Fibroblast of lung (primary cell): Measurements from ENCODE around the gene GSE1. TPM values are rescaled to one million over a fixed set of nuclear protein-coding genes. Genes with fewer than 3 reads are reported as not detected.

Source experiments
- DNase-seq, 2 donors: peaks; one replicate each; pipeline versions ENCODE4 v3.0.0 to v3.0.0-alpha.2; 2010; ENCODE audit warnings: low read depth in 2 of 2
- H2AFZ ChIP-seq: 2 replicates; pipeline ENCODE4 v1.5.1; 2012; ENCODE audit warnings: low read length, control low read depth, inconsistent platforms
- H3K27ac ChIP-seq: 2 replicates; pipeline ENCODE4 v1.5.1; 2011; ENCODE audit warnings: low read length, control low read depth; ENCODE audit not compliant: insufficient read depth
- H3K27me3 ChIP-seq: 2 replicates; pipeline ENCODE4 v1.5.1; 2011; ENCODE audit warnings: mild to moderate bottlenecking, low read length; ENCODE audit not compliant: control insufficient read depth, insufficient read depth
- H3K36me3 ChIP-seq: 2 replicates; pipeline ENCODE4 v1.5.1; 2011; ENCODE audit warnings: low read length; ENCODE audit not compliant: control insufficient read depth, insufficient read depth
- H3K4me1 ChIP-seq: 2 replicates; pipeline ENCODE4 v1.5.1; 2011; ENCODE audit warnings: low read length; ENCODE audit not compliant: control insufficient read depth, insufficient read depth; ENCODE audit errors: extremely low read depth
- H3K4me2 ChIP-seq: 2 replicates; pipeline ENCODE4 v1.5.1; 2011; ENCODE audit warnings: low read length, control low read depth; ENCODE audit not compliant: insufficient read depth; ENCODE audit errors: extremely low read depth
- H3K4me3 ChIP-seq, 4 experiments: fragments of 200-600 bp in 1 of 4; sonication (generic) in 1 of 4; replicated peaks in 1 of 4; 2 replicates each; pipeline ENCODE4 v1.5.1; 2011 to 2016; ENCODE audit warnings: low read length in 4 of 4, low read depth in 3 of 4, mild to moderate bottlenecking in 3 of 4, control low read depth in 2 of 4, inconsistent platforms in 1 of 4, mixed read lengths in 1 of 4; ENCODE audit not compliant: insufficient read depth in 1 of 4; ENCODE audit errors: control extremely low read depth in 1 of 4
- H3K79me2 ChIP-seq: 2 replicates; pipeline ENCODE4 v1.5.1; 2012; ENCODE audit warnings: mild to moderate bottlenecking, low read length, inconsistent platforms; ENCODE audit not compliant: control insufficient read depth, insufficient read depth
- H3K9ac ChIP-seq: 2 replicates; pipeline ENCODE4 v1.5.1; 2011; ENCODE audit warnings: mild to moderate bottlenecking, low read length, control low read depth; ENCODE audit not compliant: insufficient read depth
- H3K9me3 ChIP-seq: 2 replicates; pipeline ENCODE4 v1.5.1; 2012; ENCODE audit warnings: low read depth, low read length; ENCODE audit not compliant: control insufficient read depth, insufficient read depth
- H4K20me1 ChIP-seq: 2 replicates; pipeline ENCODE4 v1.5.1; 2011; ENCODE audit warnings: low read length; ENCODE audit not compliant: control insufficient read depth, insufficient read depth; ENCODE audit errors: extremely low read depth
- CTCF ChIP-seq, 2 donors: IDR thresholded peaks in 1 of 2; conservative IDR thresholded peaks in 1 of 2; 1 replicate in 1 of 2; 2 replicates in 1 of 2; pipeline ENCODE4 v1.5.1; 2011 to 2012; ENCODE audit warnings: low read length in 2 of 2, control low read depth in 1 of 2, inconsistent platforms in 1 of 2, low read depth in 1 of 2, mild to moderate bottlenecking in 1 of 2
- EZH2 ChIP-seq: IDR thresholded peaks from 2 replicates; pipeline ENCODE4 v1.5.1; 2012; ENCODE audit warnings: low read length, control low read depth, mild to moderate bottlenecking; ENCODE audit errors: missing control alignments
- polyA plus RNA-seq, 2 donors: library from polyadenylated mRNA; depleted of rRNA in 1 of 2; stranded (reverse) in 1 of 2; unstranded in 1 of 2; fragments of >200 nt; gene quantifications; 2 replicates each; pipeline ENCODE4 v1.2.1, GENCODE V29; 2011 to 2012; ENCODE audit warnings: missing spikeins in 1 of 2
- total RNA-seq: library from RNA; depleted of rRNA; stranded (reverse); fragments of >200 nt; gene quantifications from 2 replicates; pipeline ENCODE4 v1.2.1, GENCODE V29; 2014

The GSE1 gene
- total and polyA plus RNA-seq, 2 donors (not counting 1 experiment from before 2014, with no cell fraction given), result 11.0 to 35.7 TPM

- Histone ChIP-seq H3K4me3 (no peak overlapping the region), H4K20me1 (no peaks in the 10 kb centered on the region), H3K4me2 (no peak overlapping the region), H3K4me1 (peaks cover 19% of the 10 kb centered on the region), H3K36me3 (no peaks in the 10 kb centered on the region), H3K27me3 (no peaks in the 10 kb centered on the region), H3K79me2 (peaks cover 33% of the 10 kb centered on the region), H3K9ac (no peak overlapping the region), H2AFZ (no peak overlapping the region), H3K9me3 (no peaks in the 10 kb centered on the region), H3K27ac (no peak overlapping the region)
- DNase-seq, result no peak
- TF ChIP-seq CTCF (conservative IDR thresholded peaks at IDR 0.05 in 1 of 2, IDR thresholded peaks at IDR 0.05 in 1 of 2; ENCODE audit: low read depth in 1 of 2, low read length in 2 of 2) (no peak), EZH2 (no peak)
Observed at GRCh38 chr16:85571813-85572619, 41.1 kb upstream of the GSE1 start.

GRCh38 chr16:85573045-85573695 is 40.0 kb upstream of the GSE1 start:
- Histone ChIP-seq H2AFZ (no peak overlapping the region), H3K4me2 (no peak overlapping the region), H3K79me2 (peaks cover 25% of the 10 kb centered on the region)

More at GRCh38 chr16:85573045-85573695, 40.0 kb upstream of the GSE1 start:
- DNase-seq, result no peak
- H3K9ac ChIP-seq, result no peak overlapping the region
- H3K4me3 ChIP-seq, result no peak overlapping the region
- H3K36me3 ChIP-seq, result no peaks in the 10 kb centered on the region
- no peaks in the 10 kb centered on the region for H4K20me1 ChIP-seq
- no peaks in the 10 kb centered on the region for H3K27me3 ChIP-seq
- H3K27ac ChIP-seq, result no peak overlapping the region
- H3K9me3 ChIP-seq, result no peaks in the 10 kb centered on the region
- H3K4me1 ChIP-seq, result peaks cover 19% of the 10 kb centered on the region
- no peak for TF ChIP-seq CTCF (conservative IDR thresholded peaks at IDR 0.05 in 1 of 2, IDR thresholded peaks at IDR 0.05 in 1 of 2; ENCODE audit: low read depth in 1 of 2, low read length in 2 of 2)
- TF ChIP-seq EZH2, result no peak
